ENCODE measurements around the gene ARHGAP9.

DNA sequence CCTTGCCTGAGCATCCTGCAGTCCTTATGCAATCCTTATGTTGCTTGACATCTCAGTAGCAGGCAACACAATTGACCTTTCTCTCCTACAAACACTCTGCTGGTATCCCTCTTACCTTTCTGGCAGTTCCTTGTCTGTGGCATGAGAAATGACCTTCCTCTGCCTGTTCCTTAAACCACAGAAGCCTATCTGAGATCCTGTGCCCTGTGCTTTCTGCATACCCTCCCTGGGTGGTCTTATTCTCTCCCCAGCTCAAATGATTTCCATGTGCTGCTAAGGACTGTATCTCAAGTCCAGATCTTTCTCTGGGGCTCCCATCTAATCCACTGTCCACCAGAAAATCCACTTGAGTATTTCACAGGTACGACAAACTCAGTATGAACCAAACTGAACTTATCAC lies 2.0 kb upstream of the ARHGAP9 start:
- TF ChIP-seq, protein P1, sequence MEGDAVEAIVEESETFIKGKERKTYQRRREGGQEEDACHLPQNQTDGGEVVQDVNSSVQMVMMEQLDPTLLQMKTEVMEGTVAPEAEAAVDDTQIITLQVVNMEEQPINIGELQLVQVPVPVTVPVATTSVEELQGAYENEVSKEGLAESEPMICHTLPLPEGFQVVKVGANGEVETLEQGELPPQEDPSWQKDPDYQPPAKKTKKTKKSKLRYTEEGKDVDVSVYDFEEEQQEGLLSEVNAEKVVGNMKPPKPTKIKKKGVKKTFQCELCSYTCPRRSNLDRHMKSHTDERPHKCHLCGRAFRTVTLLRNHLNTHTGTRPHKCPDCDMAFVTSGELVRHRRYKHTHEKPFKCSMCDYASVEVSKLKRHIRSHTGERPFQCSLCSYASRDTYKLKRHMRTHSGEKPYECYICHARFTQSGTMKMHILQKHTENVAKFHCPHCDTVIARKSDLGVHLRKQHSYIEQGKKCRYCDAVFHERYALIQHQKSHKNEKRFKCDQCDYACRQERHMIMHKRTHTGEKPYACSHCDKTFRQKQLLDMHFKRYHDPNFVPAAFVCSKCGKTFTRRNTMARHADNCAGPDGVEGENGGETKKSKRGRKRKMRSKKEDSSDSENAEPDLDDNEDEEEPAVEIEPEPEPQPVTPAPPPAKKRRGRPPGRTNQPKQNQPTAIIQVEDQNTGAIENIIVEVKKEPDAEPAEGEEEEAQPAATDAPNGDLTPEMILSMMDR (IDR thresholded peaks at IDR 0.05): no peak
- TF ChIP-seq YY1 (IDR thresholded peaks at IDR 0.05; ENCODE audit: low read depth): no peak
- no peak for TF ChIP-seq NRF1 (IDR thresholded peaks at IDR 0.05; ENCODE audit: low read depth, low read length)
- no peak for TF ChIP-seq SMC3 (IDR thresholded peaks at IDR 0.05; ENCODE audit: low read depth, low read length)
- TF ChIP-seq NFIC (IDR thresholded peaks at IDR 0.05; ENCODE audit: borderline replicate concordance): no peak
- TF ChIP-seq, protein P2, sequence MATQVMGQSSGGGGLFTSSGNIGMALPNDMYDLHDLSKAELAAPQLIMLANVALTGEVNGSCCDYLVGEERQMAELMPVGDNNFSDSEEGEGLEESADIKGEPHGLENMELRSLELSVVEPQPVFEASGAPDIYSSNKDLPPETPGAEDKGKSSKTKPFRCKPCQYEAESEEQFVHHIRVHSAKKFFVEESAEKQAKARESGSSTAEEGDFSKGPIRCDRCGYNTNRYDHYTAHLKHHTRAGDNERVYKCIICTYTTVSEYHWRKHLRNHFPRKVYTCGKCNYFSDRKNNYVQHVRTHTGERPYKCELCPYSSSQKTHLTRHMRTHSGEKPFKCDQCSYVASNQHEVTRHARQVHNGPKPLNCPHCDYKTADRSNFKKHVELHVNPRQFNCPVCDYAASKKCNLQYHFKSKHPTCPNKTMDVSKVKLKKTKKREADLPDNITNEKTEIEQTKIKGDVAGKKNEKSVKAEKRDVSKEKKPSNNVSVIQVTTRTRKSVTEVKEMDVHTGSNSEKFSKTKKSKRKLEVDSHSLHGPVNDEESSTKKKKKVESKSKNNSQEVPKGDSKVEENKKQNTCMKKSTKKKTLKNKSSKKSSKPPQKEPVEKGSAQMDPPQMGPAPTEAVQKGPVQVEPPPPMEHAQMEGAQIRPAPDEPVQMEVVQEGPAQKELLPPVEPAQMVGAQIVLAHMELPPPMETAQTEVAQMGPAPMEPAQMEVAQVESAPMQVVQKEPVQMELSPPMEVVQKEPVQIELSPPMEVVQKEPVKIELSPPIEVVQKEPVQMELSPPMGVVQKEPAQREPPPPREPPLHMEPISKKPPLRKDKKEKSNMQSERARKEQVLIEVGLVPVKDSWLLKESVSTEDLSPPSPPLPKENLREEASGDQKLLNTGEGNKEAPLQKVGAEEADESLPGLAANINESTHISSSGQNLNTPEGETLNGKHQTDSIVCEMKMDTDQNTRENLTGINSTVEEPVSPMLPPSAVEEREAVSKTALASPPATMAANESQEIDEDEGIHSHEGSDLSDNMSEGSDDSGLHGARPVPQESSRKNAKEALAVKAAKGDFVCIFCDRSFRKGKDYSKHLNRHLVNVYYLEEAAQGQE (IDR thresholded peaks at IDR 0.05; ENCODE audit: low read depth, low read length): no peak
- no peak for TF ChIP-seq RFX5 (IDR thresholded peaks at IDR 0.05; ENCODE audit: low read length)
- no peak for TF ChIP-seq JUND (IDR thresholded peaks at IDR 0.05)
- no peak for TF ChIP-seq GABPA (IDR thresholded peaks at IDR 0.05; ENCODE audit: low read depth)

All from SK-N-SH (cell line).